IPS-NIHi11 (cell line): Measurements from ENCODE around the gene PPP1R37.
A peak's percentile ranks its signal among the peaks of the same experiment; 100 is the strongest.
"Not testable (repeated sequence)": the region's sequence is repeated elsewhere in the genome, so short reads cannot be mapped to it uniquely, and the experiment has no call there.

Experiments
- DNase-seq: peaks from one replicate; pipeline ENCODE4 v3.0.0; 2012; ENCODE audit warnings: mixed read lengths, low spot score

PPP1R37 gene

GRCh38 chr19:45115809-45116615, 23.0 kb downstream of the PPP1R37 start:
- no peak for DNase-seq

GRCh38 chr19:45117167-45117594, 24.2 kb downstream of the PPP1R37 start:
- no peak for DNase-seq

GRCh38 chr19:45117671-45118070, 24.7 kb downstream of the PPP1R37 start:
- no peak for DNase-seq

GRCh38 chr19:45118106-45118505, 25.1 kb downstream of the PPP1R37 start:
- DNase-seq = no peak

GRCh38 chr19:45118591-45119355, 25.8 kb downstream of the PPP1R37 start:
- not testable (repeated sequence) for DNase-seq

GRCh38 chr19:45119582-45119981, 26.6 kb downstream of the PPP1R37 start:
- no peak for DNase-seq

GRCh38 chr19:45121827-45122345, 28.9 kb downstream of the PPP1R37 start:
- no peak for DNase-seq

GRCh38 chr19:45122832-45123231, 29.9 kb downstream of the PPP1R37 start:
- DNase-seq = no peak

GRCh38 chr19:45123440-45123850, 30.5 kb downstream of the PPP1R37 start:
- no peak for DNase-seq

GRCh38 chr19:45124021-45124420, 31.0 kb downstream of the PPP1R37 start:
- DNase-seq = no peak

- DNase-seq = no peak
Observed at GRCh38 chr19:45125360-45125759, 32.4 kb downstream of the PPP1R37 start.

GRCh38 chr19:45125975-45126493, 33.1 kb downstream of the PPP1R37 start:
- peak; percentile 81 for DNase-seq

GRCh38 chr19:45126654-45127053, 33.7 kb downstream of the PPP1R37 start:
- DNase-seq = no peak

GRCh38 chr19:45128146-45128545, 35.2 kb downstream of the PPP1R37 start:
- no peak for DNase-seq

- no peak for DNase-seq
Observed at GRCh38 chr19:45128806-45129205, 35.8 kb downstream of the PPP1R37 start.

- DNase-seq = no peak
Observed at GRCh38 chr19:45130236-45130635, 37.3 kb downstream of the PPP1R37 start.

GRCh38 chr19:45130888-45131615, 38.1 kb downstream of the PPP1R37 start:
- no peak for DNase-seq

- no peak for DNase-seq
Observed at GRCh38 chr19:45133661-45134060, 40.7 kb downstream of the PPP1R37 start.

- no peak for DNase-seq
Observed at GRCh38 chr19:45135176-45135885, 42.4 kb downstream of the PPP1R37 start.

- peak; percentile 58 for DNase-seq
Observed at GRCh38 chr19:45136507-45137178, 43.7 kb downstream of the PPP1R37 start.
